ENCODE results near the gene PADI2.

The PADI2 gene

GRCh38 chr1:17028662-17029188, 90.5 kb downstream of the PADI2 start:
- Histone ChIP-seq H2BK15ac (replicated peaks; ENCODE audit: low read depth) (no peak overlapping the region), H2AK5ac (ENCODE audit: low read length) (no peak overlapping the region), H3K4ac (ENCODE audit: low read depth, low read length) (no peak overlapping the region), H3K56ac (ENCODE audit: low read length) (no peak overlapping the region), H3K27me3 (ENCODE audit: insufficient read depth, low read length, poor library complexity) (no peaks in the 10 kb centered on the region), H3K27ac (ENCODE audit: low read depth, low read length) (no peak overlapping the region), H3K79me1 (ENCODE audit: low read length) (no peaks in the 10 kb centered on the region), H4K5ac (ENCODE audit: low read length) (no peak overlapping the region), H3K18ac (ENCODE audit: low read length) (no peak overlapping the region), H4K8ac (ENCODE audit: low read depth, low read length) (no peak overlapping the region), H3K79me2 (ENCODE audit: control insufficient read depth, insufficient read depth, low read length) (no peaks in the 10 kb centered on the region), H3K9ac (ENCODE audit: low read length) (no peak overlapping the region), H3K4me1 (ENCODE audit: control insufficient read depth, low read depth, low read length) (no peaks in the 10 kb centered on the region), H2BK120ac (ENCODE audit: low read depth, low read length) (no peak overlapping the region), H3K4me2 (ENCODE audit: low read length) (no peak overlapping the region), H3K36me3 (ENCODE audit: control insufficient read depth, insufficient read depth, low read length) (peaks cover 15% of the 10 kb centered on the region), H3K4me3 (ENCODE audit: low read length) (no peak overlapping the region), H2BK5ac (ENCODE audit: low read length) (no peak overlapping the region), H3K23ac (ENCODE audit: low read length) (no peak overlapping the region)
- WGBS (ENCODE audit: extremely low coverage, insufficient coverage, low lambda C conversion rate): no CpG with 5 or more reads among the region's 5 CpGs
- no peak for DNase-seq

- Histone ChIP-seq H2BK15ac (replicated peaks; ENCODE audit: low read depth) (no peak overlapping the region), H3K4me1 (ENCODE audit: control insufficient read depth, low read depth, low read length) (no peaks in the 10 kb centered on the region), H3K56ac (ENCODE audit: low read length) (no peak overlapping the region), H3K9ac (ENCODE audit: low read length) (no peak overlapping the region), H3K18ac (ENCODE audit: low read length) (no peak overlapping the region), H3K23ac (ENCODE audit: low read length) (no peak overlapping the region), H2BK5ac (ENCODE audit: low read length) (no peak overlapping the region), H3K36me3 (ENCODE audit: control insufficient read depth, insufficient read depth, low read length) (peaks cover 19% of the 10 kb centered on the region), H3K79me2 (ENCODE audit: control insufficient read depth, insufficient read depth, low read length) (no peaks in the 10 kb centered on the region), H3K4ac (ENCODE audit: low read depth, low read length) (no peak overlapping the region), H2BK120ac (ENCODE audit: low read depth, low read length) (no peak overlapping the region), H4K8ac (ENCODE audit: low read depth, low read length) (no peak overlapping the region), H3K27me3 (ENCODE audit: insufficient read depth, low read length, poor library complexity) (no peaks in the 10 kb centered on the region), H3K4me2 (ENCODE audit: low read length) (no peak overlapping the region), H3K4me3 (ENCODE audit: low read length) (no peak overlapping the region), H3K27ac (ENCODE audit: low read depth, low read length) (no peak overlapping the region), H3K79me1 (ENCODE audit: low read length) (no peaks in the 10 kb centered on the region), H2AK5ac (ENCODE audit: low read length) (no peak overlapping the region), H4K5ac (ENCODE audit: low read length) (no peak overlapping the region)
- WGBS (ENCODE audit: extremely low coverage, insufficient coverage, low lambda C conversion rate): no CpG with 5 or more reads among the region's 2 CpGs
- no peak for DNase-seq
These were observed 91.4 kb downstream of the PADI2 start for GRCh38 chr1:17027900-17028299.

GRCh38 chr1:17027403-17027802, 91.8 kb downstream of the PADI2 start:
- no peaks in the 10 kb centered on the region for H3K4me1 ChIP-seq (ENCODE audit: control insufficient read depth, low read depth, low read length)
- H4K5ac ChIP-seq (ENCODE audit: low read length): no peak overlapping the region
- H3K4me3 ChIP-seq (ENCODE audit: low read length): no peak overlapping the region
- no peak overlapping the region for H2BK120ac ChIP-seq (ENCODE audit: low read depth, low read length)
- no peak overlapping the region for H3K9ac ChIP-seq (ENCODE audit: low read length)
- no peak overlapping the region for H3K56ac ChIP-seq (ENCODE audit: low read length)
- no peaks in the 10 kb centered on the region for H3K27me3 ChIP-seq (ENCODE audit: insufficient read depth, low read length, poor library complexity)
- H3K79me2 ChIP-seq (ENCODE audit: control insufficient read depth, insufficient read depth, low read length): no peaks in the 10 kb centered on the region
- H3K23ac ChIP-seq (ENCODE audit: low read length): no peak overlapping the region
- H3K4me2 ChIP-seq (ENCODE audit: low read length): no peak overlapping the region
- H3K4ac ChIP-seq (ENCODE audit: low read depth, low read length): no peak overlapping the region
- no peak overlapping the region for H3K27ac ChIP-seq (ENCODE audit: low read depth, low read length)
- DNase-seq: no peak
- no peak overlapping the region for H3K18ac ChIP-seq (ENCODE audit: low read length)
- no peak overlapping the region for H2BK5ac ChIP-seq (ENCODE audit: low read length)
- no peak overlapping the region for H2AK5ac ChIP-seq (ENCODE audit: low read length)
- no peak overlapping the region for H4K8ac ChIP-seq (ENCODE audit: low read depth, low read length)
- H2BK15ac ChIP-seq (replicated peaks; ENCODE audit: low read depth): no peak overlapping the region
- H3K36me3 ChIP-seq (ENCODE audit: control insufficient read depth, insufficient read depth, low read length): peaks cover 20% of the 10 kb centered on the region
- no CpG with 5 or more reads among the region's 5 CpGs for WGBS (ENCODE audit: extremely low coverage, insufficient coverage, low lambda C conversion rate)
- no peaks in the 10 kb centered on the region for H3K79me1 ChIP-seq (ENCODE audit: low read length)

GRCh38 chr1:17024721-17025120, 94.5 kb downstream of the PADI2 start:
- Histone ChIP-seq H3K27me3 (ENCODE audit: insufficient read depth, low read length, poor library complexity) (no peaks in the 10 kb centered on the region), H3K36me3 (ENCODE audit: control insufficient read depth, insufficient read depth, low read length) (peaks cover 27% of the 10 kb centered on the region), H3K4ac (ENCODE audit: low read depth, low read length) (no peak overlapping the region), H3K79me2 (ENCODE audit: control insufficient read depth, insufficient read depth, low read length) (no peaks in the 10 kb centered on the region), H2BK5ac (ENCODE audit: low read length) (no peak overlapping the region), H3K4me3 (ENCODE audit: low read length) (no peak overlapping the region), H4K5ac (ENCODE audit: low read length) (no peak overlapping the region), H3K9ac (ENCODE audit: low read length) (no peak overlapping the region), H3K4me1 (ENCODE audit: control insufficient read depth, low read depth, low read length) (no peaks in the 10 kb centered on the region), H3K27ac (ENCODE audit: low read depth, low read length) (no peak overlapping the region), H3K56ac (ENCODE audit: low read length) (no peak overlapping the region), H3K18ac (ENCODE audit: low read length) (no peak overlapping the region), H2AK5ac (ENCODE audit: low read length) (no peak overlapping the region), H3K4me2 (ENCODE audit: low read length) (no peak overlapping the region), H2BK15ac (replicated peaks; ENCODE audit: low read depth) (no peak overlapping the region), H2BK120ac (ENCODE audit: low read depth, low read length) (no peak overlapping the region), H4K8ac (ENCODE audit: low read depth, low read length) (no peak overlapping the region), H3K23ac (ENCODE audit: low read length) (no peak overlapping the region), H3K79me1 (ENCODE audit: low read length) (no peaks in the 10 kb centered on the region)
- no peak for DNase-seq
- no CpG with 5 or more reads among the region's 1 CpG for WGBS (ENCODE audit: extremely low coverage, insufficient coverage, low lambda C conversion rate)

GRCh38 chr1:17023573-17023972, 95.7 kb downstream of the PADI2 start:
- Histone ChIP-seq H3K4ac (ENCODE audit: low read depth, low read length) (no peak overlapping the region), H4K8ac (ENCODE audit: low read depth, low read length) (no peak overlapping the region), H3K18ac (ENCODE audit: low read length) (no peak overlapping the region), H3K9ac (ENCODE audit: low read length) (no peak overlapping the region), H3K4me1 (ENCODE audit: control insufficient read depth, low read depth, low read length) (no peaks in the 10 kb centered on the region), H2BK5ac (ENCODE audit: low read length) (no peak overlapping the region), H3K56ac (ENCODE audit: low read length) (no peak overlapping the region), H3K27me3 (ENCODE audit: insufficient read depth, low read length, poor library complexity) (no peaks in the 10 kb centered on the region), H3K4me2 (ENCODE audit: low read length) (no peak overlapping the region), H2BK120ac (ENCODE audit: low read depth, low read length) (no peak overlapping the region), H3K23ac (ENCODE audit: low read length) (no peak overlapping the region), H3K36me3 (ENCODE audit: control insufficient read depth, insufficient read depth, low read length) (peaks cover 27% of the 10 kb centered on the region), H3K79me2 (ENCODE audit: control insufficient read depth, insufficient read depth, low read length) (no peaks in the 10 kb centered on the region), H3K79me1 (ENCODE audit: low read length) (no peaks in the 10 kb centered on the region), H4K5ac (ENCODE audit: low read length) (no peak overlapping the region), H2BK15ac (replicated peaks; ENCODE audit: low read depth) (no peak overlapping the region), H2AK5ac (ENCODE audit: low read length) (no peak overlapping the region), H3K27ac (ENCODE audit: low read depth, low read length) (no peak overlapping the region), H3K4me3 (ENCODE audit: low read length) (no peak overlapping the region)
- no CpG with 5 or more reads among the region's 3 CpGs for WGBS (ENCODE audit: extremely low coverage, insufficient coverage, low lambda C conversion rate)
- no peak for DNase-seq

- Histone ChIP-seq H3K36me3 (ENCODE audit: control insufficient read depth, insufficient read depth, low read length) (peaks cover 27% of the 10 kb centered on the region), H3K79me1 (ENCODE audit: low read length) (no peaks in the 10 kb centered on the region)
These were observed 96.1 kb downstream of the PADI2 start for GRCh38 chr1:17023102-17023501.

More at GRCh38 chr1:17023102-17023501, 96.1 kb downstream of the PADI2 start:
- Histone ChIP-seq H2BK5ac (ENCODE audit: low read length) (no peak overlapping the region), H2BK15ac (replicated peaks; ENCODE audit: low read depth) (no peak overlapping the region), H3K27ac (ENCODE audit: low read depth, low read length) (no peak overlapping the region), H3K79me2 (ENCODE audit: control insufficient read depth, insufficient read depth, low read length) (no peaks in the 10 kb centered on the region), H3K23ac (ENCODE audit: low read length) (no peak overlapping the region), H3K4me3 (ENCODE audit: low read length) (no peak overlapping the region), H3K4me1 (ENCODE audit: control insufficient read depth, low read depth, low read length) (no peaks in the 10 kb centered on the region), H3K27me3 (ENCODE audit: insufficient read depth, low read length, poor library complexity) (no peaks in the 10 kb centered on the region), H4K5ac (ENCODE audit: low read length) (no peak overlapping the region), H3K9ac (ENCODE audit: low read length) (no peak overlapping the region), H3K56ac (ENCODE audit: low read length) (no peak overlapping the region), H3K4ac (ENCODE audit: low read depth, low read length) (no peak overlapping the region), H4K8ac (ENCODE audit: low read depth, low read length) (no peak overlapping the region), H2BK120ac (ENCODE audit: low read depth, low read length) (no peak overlapping the region), H3K18ac (ENCODE audit: low read length) (no peak overlapping the region), H2AK5ac (ENCODE audit: low read length) (no peak overlapping the region), H3K4me2 (ENCODE audit: low read length) (no peak overlapping the region)
- WGBS (ENCODE audit: extremely low coverage, insufficient coverage, low lambda C conversion rate): no CpG with 5 or more reads among the region's 4 CpGs
- no peak for DNase-seq

All from mesendoderm (in vitro differentiated cells).